Uterus (tissue), 4 donors: ENCODE data around the gene EYS. TPM values are rescaled to one million over a fixed set of nuclear protein-coding genes. Genes with fewer than 3 reads are reported as not detected.

Experiments used
- DNase-seq, 2 donors: peaks; one replicate each; pipeline ENCODE4 v3.0.0-alpha.2; 2019 to 2020
- H3K27ac ChIP-seq, 2 donors: fragments of 200-600 bp; sonication (generic); 1 replicate in 1 of 2; 2 replicates in 1 of 2; pipeline ENCODE4 v1.5.1; 2016 to 2018
- H3K27me3 ChIP-seq, 2 donors: fragments of 200-600 bp; sonication (generic); one replicate each; pipeline ENCODE4 v1.5.1; 2018 to 2019; ENCODE audit warnings: control low read depth in 1 of 2
- H3K36me3 ChIP-seq, 2 donors: fragments of 200-600 bp; sonication (generic); one replicate each; pipeline ENCODE4 v1.5.1; 2019; ENCODE audit warnings: control low read depth in 1 of 2
- H3K4me1 ChIP-seq, 2 donors: fragments of 200-600 bp; sonication (generic); one replicate each; pipeline ENCODE4 v1.5.1; 2018 to 2019; ENCODE audit warnings: control low read depth in 1 of 2
- H3K4me3 ChIP-seq, 2 donors: fragments of 200-600 bp; sonication (generic); 1 replicate in 1 of 2; 2 replicates in 1 of 2; pipeline ENCODE4 v1.5.1; 2018 to 2019; ENCODE audit warnings: mild to moderate bottlenecking in 1 of 2
- H3K9me3 ChIP-seq, 2 donors: fragments of 200-600 bp; sonication (generic); one replicate each; pipeline ENCODE4 v1.5.1; 2019; ENCODE audit warnings: control low read depth in 1 of 2
- CTCF ChIP-seq, 4 experiments: fragments of 200-600 bp in 2 of 4; fragments of 450-650 bp in 2 of 4; sonication (generic) in 2 of 4; IDR thresholded peaks; one replicate each; pipeline ENCODE4 v1.5.1; 2016 to 2019; ENCODE audit warnings: antibody characterized with exemption in 4 of 4, mild to moderate bottlenecking in 2 of 4, moderate library complexity in 1 of 4
- POLR2A ChIP-seq, 2 donors: fragments of 450-650 bp; IDR thresholded peaks; one replicate each; pipeline ENCODE4 v1.6.1; 2016; ENCODE audit warnings: antibody characterized with exemption in 2 of 2, mild to moderate bottlenecking in 1 of 2, moderate library complexity in 1 of 2
- intact Hi-C: fragments of 100-400 bp; cut with DNase I; formaldehyde crosslinking; loops from one replicate; pipeline ENCODE4 v1.15.1; 2023; ENCODE audit warnings: low total_unique reads
- total RNA-seq, 4 donors: library from RNA; depleted of rRNA in 3 of 4; stranded (reverse); fragments of >200 nt in 3 of 4; gene quantifications; one replicate each; pipeline versions ENCODE4 v1.1.0 to v1.2.4, GENCODE V29; 2014 to 2023
- donor health status: DM: yes; HTN: yes; CAD: no.

The EYS gene
- total RNA-seq, 4 donors from 2014 or later, result 1.3 TPM; not detected in 3

GRCh38 chr6:65449926-65450325 is 257.1 kb downstream of the EYS start:
- Histone ChIP-seq H3K27ac (no peak overlapping the region), H3K4me3 (no peak overlapping the region), H3K36me3 (no peaks in the 10 kb centered on the region), H3K27me3 (no peaks in the 10 kb centered on the region), H3K4me1 (no peaks in the 10 kb centered on the region), H3K9me3 (no peaks in the 10 kb centered on the region)
- TF ChIP-seq CTCF (IDR thresholded peaks at IDR 0.05) (no peak), POLR2A (IDR thresholded peaks at IDR 0.05) (no peak)
- intact Hi-C loops, result no loop called here
- no peak for DNase-seq

DNA sequence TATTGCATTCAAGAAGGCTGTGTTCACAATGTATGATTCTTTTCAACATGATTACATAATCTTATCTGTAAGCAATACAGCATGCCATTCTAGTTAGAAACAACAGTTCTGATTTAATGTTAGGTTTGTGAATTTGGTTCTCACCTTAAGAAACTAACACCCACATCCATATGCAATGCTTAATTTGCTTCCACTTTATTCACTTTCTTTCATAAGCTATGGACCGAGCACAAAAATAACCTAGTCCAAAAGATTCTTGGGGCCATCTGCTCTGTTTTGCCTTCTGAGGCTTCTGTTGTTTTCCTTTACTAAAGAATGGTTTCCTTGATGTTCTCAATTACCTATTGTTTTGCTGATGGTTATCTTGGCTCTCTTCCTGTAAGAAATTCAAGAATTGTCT is 258.2 kb downstream of the EYS start:
- intact Hi-C loops, result no loop called here

GRCh38 chr6:65436281-65436680 is 270.7 kb downstream of the EYS start:
- intact Hi-C loops, result no loop called here
- Histone ChIP-seq H3K27me3 (no peaks in the 10 kb centered on the region), H3K27ac (no peak overlapping the region), H3K36me3 (no peaks in the 10 kb centered on the region), H3K9me3 (no peaks in the 10 kb centered on the region), H3K4me1 (no peaks in the 10 kb centered on the region), H3K4me3 (no peak overlapping the region)
- DNase-seq, result no peak
- TF ChIP-seq CTCF (IDR thresholded peaks at IDR 0.05), result no peak

More for the DNA sequence above, 258.2 kb downstream of the EYS start:
- H3K9me3 ChIP-seq, result no peaks in the 10 kb centered on the region
- no peak for TF ChIP-seq POLR2A (IDR thresholded peaks at IDR 0.05)
- no peak for TF ChIP-seq CTCF (IDR thresholded peaks at IDR 0.05)
- no peak for DNase-seq
- no peaks in the 10 kb centered on the region for H3K36me3 ChIP-seq
- no peak overlapping the region for H3K27ac ChIP-seq
- H3K4me3 ChIP-seq, result no peak overlapping the region
- H3K27me3 ChIP-seq, result no peaks in the 10 kb centered on the region
- no peaks in the 10 kb centered on the region for H3K4me1 ChIP-seq

DNA sequence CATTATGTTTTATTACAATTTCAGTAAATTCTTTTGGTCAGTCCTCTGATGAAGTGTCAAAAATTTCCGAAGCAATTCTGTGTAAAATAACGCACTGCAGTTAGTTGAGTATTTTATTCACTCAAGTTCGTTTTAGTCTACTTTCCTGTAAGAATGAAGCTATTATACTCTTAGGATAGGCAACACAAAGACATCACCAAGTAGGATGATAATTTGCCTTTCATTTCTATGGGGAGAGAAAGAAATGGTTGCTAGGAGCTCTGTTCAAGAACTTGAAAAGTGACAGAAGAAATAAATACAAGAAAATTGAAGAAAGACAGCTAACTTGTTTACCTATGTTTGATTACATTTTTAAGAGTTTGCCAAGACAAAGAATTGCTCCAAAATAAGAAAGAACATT is 290.4 kb downstream of the EYS start:
- no peak overlapping the region for H3K4me3 ChIP-seq
- H3K27ac ChIP-seq, result no peak overlapping the region
- no peak for DNase-seq
- H3K36me3 ChIP-seq, result no peaks in the 10 kb centered on the region
- intact Hi-C loops, result no loop called here
- TF ChIP-seq POLR2A (IDR thresholded peaks at IDR 0.05) (no peak), CTCF (IDR thresholded peaks at IDR 0.05) (no peak)
- no peaks in the 10 kb centered on the region for H3K4me1 ChIP-seq
- no peaks in the 10 kb centered on the region for H3K27me3 ChIP-seq
- H3K9me3 ChIP-seq, result no peaks in the 10 kb centered on the region

DNA sequence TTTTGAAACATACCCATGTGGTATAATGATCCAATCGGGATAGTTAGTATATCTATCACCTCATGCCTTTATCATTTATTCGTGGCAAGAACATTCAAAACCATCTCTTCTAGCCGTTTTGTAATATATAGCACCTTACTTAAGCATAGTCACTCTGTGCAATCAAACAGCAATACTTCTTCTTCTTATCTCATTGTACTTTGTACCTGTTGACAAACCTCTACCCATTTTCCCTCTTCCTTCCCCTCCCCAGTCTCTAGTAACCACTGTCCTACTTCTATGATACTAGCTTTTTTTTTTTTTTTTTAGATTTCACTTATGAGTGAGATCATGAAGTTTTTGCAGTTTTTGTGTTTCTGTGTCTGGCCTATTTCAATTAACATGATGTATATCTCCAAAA is 296.7 kb downstream of the EYS start:
- Histone ChIP-seq H3K9me3 (no peaks in the 10 kb centered on the region), H3K27me3 (no peaks in the 10 kb centered on the region), H3K4me3 (no peak overlapping the region), H3K36me3 (no peaks in the 10 kb centered on the region), H3K27ac (no peak overlapping the region), H3K4me1 (no peaks in the 10 kb centered on the region)
- DNase-seq, result no peak
- intact Hi-C loops, result no loop called here
- no peak for TF ChIP-seq CTCF (IDR thresholded peaks at IDR 0.05)
- TF ChIP-seq POLR2A (IDR thresholded peaks at IDR 0.05), result no peak
